CD4-positive, alpha-beta T cell (primary cell): ENCODE data around the gene DPP9. TPM values are rescaled to one million over a fixed set of nuclear protein-coding genes. Genes with fewer than 3 reads are reported as not detected.

Experiments used
- ATAC-seq: fragments of 200-7000 bp; cut with Tn5 transposase; one replicate; pipeline ENCODE4 v1.10.0; 2022; ENCODE audit warnings: mild to moderate bottlenecking; ENCODE audit not compliant: poor library complexity
- CTCF ChIA-PET: fragments of 350-600 bp; sonication (Branson Sonifier 250); formaldehyde crosslinking; loops from one replicate; lab custom pipeline; 2021; ENCODE audit warnings: antibody characterized with exemption, inconsistent platforms; lab: Charles Lee
- POLR2A ChIA-PET: fragments of 350-600 bp; sonication (Branson Sonifier 250); formaldehyde crosslinking; loops from one replicate; lab custom pipeline; 2021; ENCODE audit warnings: antibody characterized with exemption, inconsistent platforms; lab: Charles Lee
- DNase-seq, 14 experiments: peaks; one replicate each; pipeline ENCODE4 v3.0.0-alpha.2; 2013 to 2020; ENCODE audit warnings: mixed read lengths in 2 of 14
- H3K27ac ChIP-seq, 2 donors: one replicate each; pipeline versions ENCODE4 v1.5.1 to v1.7.0; 2013; ENCODE audit warnings: low read length in 2 of 2, low read depth in 1 of 2, mild to moderate bottlenecking in 1 of 2
- H3K27me3 ChIP-seq, 2 experiments: 1 replicate in 1 of 2; 2 replicates in 1 of 2; pipeline versions ENCODE4 v1.6.1 to v1.7.0; 2013; ENCODE audit warnings: low read length in 2 of 2, control low read depth in 1 of 2, mild to moderate bottlenecking in 1 of 2, moderate library complexity in 1 of 2; ENCODE audit not compliant: insufficient read depth in 2 of 2, control insufficient read depth in 1 of 2
- H3K36me3 ChIP-seq: one replicate; pipeline ENCODE4 v1.6.1; 2013; ENCODE audit warnings: low read length, control low read depth; ENCODE audit not compliant: insufficient read depth
- H3K4me1 ChIP-seq: one replicate; pipeline ENCODE4 v1.6.1; 2013; ENCODE audit warnings: low read length, control low read depth; ENCODE audit not compliant: insufficient read depth
- H3K4me3 ChIP-seq: one replicate; pipeline ENCODE4 v1.5.1; 2013; ENCODE audit warnings: mild to moderate bottlenecking, low read length, moderate library complexity
- H3K9me3 ChIP-seq, 2 experiments: 1 replicate in 1 of 2; 2 replicates in 1 of 2; pipeline versions ENCODE4 v1.6.1 to v1.7.0; 2013; ENCODE audit warnings: low read length in 2 of 2, mild to moderate bottlenecking in 2 of 2, control low read depth in 1 of 2, moderate library complexity in 1 of 2; ENCODE audit not compliant: control insufficient read depth in 1 of 2, insufficient read depth in 1 of 2
- H3K27ac Mint-ChIP-seq: one replicate; pipeline ENCODE4 v1.8.0; 2020; ENCODE audit warnings: mixed read lengths
- H3K27me3 Mint-ChIP-seq: one replicate; pipeline ENCODE4 v1.8.0; 2021; ENCODE audit warnings: mixed read lengths
- H3K36me3 Mint-ChIP-seq: one replicate; pipeline ENCODE4 v1.8.0; 2021; ENCODE audit warnings: low read depth, mixed read lengths
- H3K4me1 Mint-ChIP-seq: one replicate; pipeline ENCODE4 v1.8.0; 2021; ENCODE audit warnings: low read depth, mixed read lengths
- H3K4me3 Mint-ChIP-seq: one replicate; pipeline ENCODE4 v1.8.0; 2020; ENCODE audit warnings: mild to moderate bottlenecking, mixed read lengths
- H3K9me3 Mint-ChIP-seq: one replicate; pipeline ENCODE4 v1.8.0; 2020; ENCODE audit warnings: mixed read lengths
- CTCF ChIP-seq: fragments of 200-600 bp; IDR thresholded peaks from one replicate; pipeline ENCODE4 v1.8.0; 2022; ENCODE audit warnings: antibody characterized with exemption, mild to moderate bottlenecking
- intact Hi-C, 2 experiments: fragments of 100-400 bp; cut with DNase I in 1 of 2; cut with micrococcal nuclease in 1 of 2; formaldehyde crosslinking; loops; one replicate each; pipeline versions ENCODE4 v1.15.1 to v1.9.0; 2023 to 2025; cut with DNase I, micrococcal nuclease
- total RNA-seq, 174 experiments: library from RNA in 2 of 174; stranded (reverse) in 2 of 174; gene quantifications; one replicate each; pipeline ENCODE4 v1.2.3 and lab custom pipeline; 2021 to 2026

The DPP9 gene
- total RNA-seq, 2 experiments from 2014 or later: 67.9 to 72.8 TPM

- intact Hi-C loops: no loop called here
- H3K36me3 Mint-ChIP-seq: peaks cover 3% of the 10 kb centered on the region
- H3K4me3 Mint-ChIP-seq: peak overlapping the region; percentile 91
- Histone ChIP-seq H3K27ac (no peak overlapping the region), H3K4me1 (peaks cover 59% of the 10 kb centered on the region), H3K36me3 (peaks cover 4% of the 10 kb centered on the region), H3K27me3 (no peaks in the 10 kb centered on the region), H3K4me3 (peak overlapping the region; percentile 91), H3K9me3 (no peaks in the 10 kb centered on the region)
- peak overlapping the region; percentile 94 for H3K27ac Mint-ChIP-seq
- peaks cover 32% of the 10 kb centered on the region for H3K4me1 Mint-ChIP-seq
- H3K27me3 Mint-ChIP-seq: no peaks in the 10 kb centered on the region
- no peak for TF ChIP-seq CTCF
- CTCF ChIA-PET: no interaction called here
- no peaks in the 10 kb centered on the region for H3K9me3 Mint-ChIP-seq
- DNase-seq (peak in 1 of 14 experiments; percentile 15), ATAC-seq (no peak)
- POLR2A ChIA-PET: interaction anchor here (0.7 to 1.4 kb wide), 3 partner anchors 84 to 982 kb away, joined by 3 read pairs; partner anchors contain the start of gene SAFB2
Observed at GRCh38 chr19:4640247-4641000, 83.2 kb downstream of the DPP9 start.

- Histone ChIP-seq H3K4me1 (peaks cover 59% of the 10 kb centered on the region), H3K36me3 (peaks cover 4% of the 10 kb centered on the region), H3K27me3 (no peaks in the 10 kb centered on the region), H3K9me3 (no peaks in the 10 kb centered on the region), H3K4me3 (peak overlapping the region; percentile 91), H3K27ac (peak overlapping the region; percentile 61 to 63)
- no peaks in the 10 kb centered on the region for H3K27me3 Mint-ChIP-seq
- peaks cover 32% of the 10 kb centered on the region for H3K4me1 Mint-ChIP-seq
- POLR2A ChIA-PET: interaction anchor here (0.7 to 1.4 kb wide), 3 partner anchors 85 to 983 kb away, joined by 3 read pairs; partner anchors contain the start of gene SAFB2
- H3K36me3 Mint-ChIP-seq: peaks cover 3% of the 10 kb centered on the region
- intact Hi-C loops: loop anchor here in 1 of 2 experiments (1.0 to 10.0 kb wide), 7 partner anchors 31 to 395 kb away; partner anchors contain the start of genes DPP9, FEM1A, HDGFL2 and MPND
- H3K27ac Mint-ChIP-seq: peak overlapping the region; percentile 94
- CTCF ChIA-PET: no interaction called here
- ATAC-seq (no peak), DNase-seq (peak in 2 of 14 experiments; percentile 35 to 36)
- H3K4me3 Mint-ChIP-seq: peak overlapping the region; percentile 91
- no peak for TF ChIP-seq CTCF
- H3K9me3 Mint-ChIP-seq: no peaks in the 10 kb centered on the region
Observed at GRCh38 chr19:4639531-4640246, 84.0 kb downstream of the DPP9 start.

- Mint-ChIP-seq H3K27ac (peak within 1 kb of the TSS; percentile 94), H3K36me3 (peaks cover 3% of the 10 kb centered on the region), H3K9me3 (no peaks in the 10 kb centered on the region), H3K4me1 (peaks cover 32% of the 10 kb centered on the region), H3K4me3 (peak within 1 kb of the TSS; percentile 91), H3K27me3 (no peaks in the 10 kb centered on the region)
- no peak for TF ChIP-seq CTCF
- DNase-seq: peak; percentile 98 to 100 (median 99)
- POLR2A ChIA-PET: interaction anchor here (1.0 to 1.4 kb wide), 2 partner anchors 85 to 152 kb away, joined by 3 read pairs; no protein-coding TSS in a partner anchor
- ATAC-seq: peak; percentile 96
- H3K9me3 ChIP-seq: no peaks in the 10 kb centered on the region
- peaks cover 4% of the 10 kb centered on the region for H3K36me3 ChIP-seq
- peak within 1 kb of the TSS; percentile 91 for H3K4me3 ChIP-seq
- CTCF ChIA-PET: no interaction called here
- peak within 1 kb of the TSS; percentile 86 to 87 for H3K27ac ChIP-seq
- intact Hi-C loops: loop anchor here in 1 of 2 experiments (1.0 to 10.0 kb wide), 7 partner anchors 31 to 394 kb away; partner anchors contain the start of genes DPP9, FEM1A, HDGFL2 and MPND
- H3K27me3 ChIP-seq: no peaks in the 10 kb centered on the region
- H3K4me1 ChIP-seq: peaks cover 59% of the 10 kb centered on the region
Observed at GRCh38 chr19:4638828-4639530, 84.7 kb downstream of the DPP9 start, which contains the start of gene TNFAIP8L1. Gene TNFAIP8L1 (plus strand): TSS chr19:4639516. CDS start chr19:4651870, 12,354 bp downstream.
